Measurements from ENCODE around the gene CXCR5.

CXCR5 gene

DNA sequence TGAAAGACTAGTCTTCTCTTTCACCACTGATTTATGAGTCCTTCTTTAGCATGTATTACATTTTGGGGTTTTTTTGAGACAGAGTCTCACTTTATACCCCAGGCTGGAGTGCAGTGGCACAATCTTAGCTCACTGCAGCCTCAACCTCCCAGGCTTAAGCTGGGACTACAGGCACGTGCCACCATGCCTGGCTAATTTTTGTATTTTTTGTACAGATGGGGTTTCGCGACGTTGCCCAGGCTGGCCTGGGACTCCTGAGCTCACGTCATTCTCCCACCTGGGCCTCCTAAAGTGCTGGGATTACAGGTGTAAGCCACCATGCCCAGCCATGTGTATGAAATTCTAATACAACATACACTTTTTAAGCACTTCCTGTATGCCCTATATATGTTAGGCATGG is 26.3 kb upstream of the CXCR5 start:
- no peak overlapping the region for H3K4me3 ChIP-seq (ENCODE audit: low read depth, low read length)
- TF ChIP-seq, protein P1, sequence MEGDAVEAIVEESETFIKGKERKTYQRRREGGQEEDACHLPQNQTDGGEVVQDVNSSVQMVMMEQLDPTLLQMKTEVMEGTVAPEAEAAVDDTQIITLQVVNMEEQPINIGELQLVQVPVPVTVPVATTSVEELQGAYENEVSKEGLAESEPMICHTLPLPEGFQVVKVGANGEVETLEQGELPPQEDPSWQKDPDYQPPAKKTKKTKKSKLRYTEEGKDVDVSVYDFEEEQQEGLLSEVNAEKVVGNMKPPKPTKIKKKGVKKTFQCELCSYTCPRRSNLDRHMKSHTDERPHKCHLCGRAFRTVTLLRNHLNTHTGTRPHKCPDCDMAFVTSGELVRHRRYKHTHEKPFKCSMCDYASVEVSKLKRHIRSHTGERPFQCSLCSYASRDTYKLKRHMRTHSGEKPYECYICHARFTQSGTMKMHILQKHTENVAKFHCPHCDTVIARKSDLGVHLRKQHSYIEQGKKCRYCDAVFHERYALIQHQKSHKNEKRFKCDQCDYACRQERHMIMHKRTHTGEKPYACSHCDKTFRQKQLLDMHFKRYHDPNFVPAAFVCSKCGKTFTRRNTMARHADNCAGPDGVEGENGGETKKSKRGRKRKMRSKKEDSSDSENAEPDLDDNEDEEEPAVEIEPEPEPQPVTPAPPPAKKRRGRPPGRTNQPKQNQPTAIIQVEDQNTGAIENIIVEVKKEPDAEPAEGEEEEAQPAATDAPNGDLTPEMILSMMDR (IDR thresholded peaks at IDR 0.05; ENCODE audit: borderline replicate concordance, insufficient read depth, low read depth, low read length): no peak

DNA sequence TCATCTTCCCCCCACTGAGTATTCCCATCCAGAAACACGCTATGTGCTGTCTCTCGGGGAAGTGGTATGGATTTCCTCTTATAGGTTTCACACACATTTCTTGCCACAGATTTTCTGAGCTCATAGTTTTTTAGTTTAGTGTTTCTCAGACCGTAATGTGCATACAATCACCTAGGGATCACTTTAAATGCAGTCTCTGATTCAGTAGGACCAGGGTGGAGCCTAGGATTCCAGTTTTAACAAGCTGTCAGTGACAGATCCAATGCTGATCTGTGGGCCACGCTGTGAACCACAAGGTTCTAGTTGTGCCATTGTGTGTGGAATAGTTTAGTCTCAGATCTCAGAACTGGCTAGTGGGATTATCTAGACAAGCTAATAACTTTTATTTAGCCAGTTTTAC is 23.7 kb upstream of the CXCR5 start:
- TF ChIP-seq, protein P1 (IDR thresholded peaks at IDR 0.05; ENCODE audit: borderline replicate concordance, insufficient read depth, low read depth, low read length): no peak
- no peak overlapping the region for H3K4me3 ChIP-seq (ENCODE audit: low read depth, low read length)

DNA sequence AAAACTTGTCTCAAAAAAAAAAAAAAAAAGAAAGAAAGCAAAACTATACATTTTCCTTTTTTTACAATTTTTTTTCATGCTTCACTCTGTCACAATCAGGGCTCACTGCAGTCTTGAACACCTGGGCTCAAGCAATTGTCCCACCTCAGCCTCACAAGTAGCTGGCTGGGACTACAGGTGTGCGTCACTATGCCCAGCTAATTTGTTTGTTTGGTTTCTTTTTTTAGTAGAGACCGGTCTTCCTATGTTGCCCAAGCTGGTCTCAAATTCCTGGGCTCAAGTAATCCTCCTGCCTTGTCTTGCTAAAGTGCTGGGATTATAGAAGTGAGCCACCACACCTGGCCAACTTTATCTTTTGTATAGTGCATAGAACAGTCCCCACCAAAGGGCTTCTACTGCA is 15.0 kb upstream of the CXCR5 start:
- H3K4me3 ChIP-seq (ENCODE audit: low read depth, low read length): no peak overlapping the region
- TF ChIP-seq, protein P1 (IDR thresholded peaks at IDR 0.05; ENCODE audit: borderline replicate concordance, insufficient read depth, low read depth, low read length): no peak

DNA sequence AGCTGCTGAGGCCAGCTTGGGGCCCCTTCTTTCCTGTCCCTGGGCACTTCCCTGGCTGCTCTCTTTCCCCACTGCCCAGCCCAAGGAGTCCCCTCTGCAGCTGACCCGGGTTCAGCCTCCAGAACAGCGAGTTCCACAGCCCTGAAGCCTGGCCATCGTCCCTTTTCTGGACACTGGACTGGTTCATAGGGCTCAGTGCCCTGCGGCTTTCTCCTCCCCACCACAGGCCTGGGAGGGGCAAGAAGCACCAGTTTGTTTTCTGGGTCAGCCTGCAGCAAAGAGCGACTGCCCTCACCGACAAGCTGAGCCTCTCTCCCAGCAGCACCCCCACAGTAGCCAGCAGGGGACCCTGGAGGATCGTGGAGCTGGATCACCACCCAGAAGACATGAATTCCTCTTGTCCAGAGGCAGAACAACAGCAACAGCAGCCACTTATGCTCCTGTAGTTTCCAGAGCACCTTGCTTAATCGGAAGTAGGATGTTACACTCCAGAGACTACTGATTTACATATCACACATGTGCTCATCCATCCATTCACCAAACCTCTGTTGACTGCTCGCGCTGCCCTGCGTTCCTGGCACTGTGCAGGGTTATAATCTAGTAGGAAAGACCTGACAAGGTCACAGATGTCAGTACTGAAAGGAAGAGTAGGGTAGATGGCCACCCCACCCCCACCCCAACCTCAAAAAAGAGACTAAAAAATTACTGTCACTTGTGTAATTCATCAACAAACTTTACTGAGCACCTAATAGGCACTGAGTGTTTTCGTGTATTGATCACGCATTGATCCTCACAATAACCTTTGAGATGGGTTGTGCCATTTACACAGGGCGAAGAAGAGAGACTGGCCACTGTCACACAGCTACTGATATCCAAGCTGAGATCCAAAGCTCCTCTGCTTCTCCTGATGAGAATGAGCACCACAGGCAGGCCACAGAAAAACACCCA is 13.0 kb upstream of the CXCR5 start:
- TF ChIP-seq, protein P1 (IDR thresholded peaks at IDR 0.05; ENCODE audit: borderline replicate concordance, insufficient read depth, low read depth, low read length): no peak
- H3K4me3 ChIP-seq (ENCODE audit: low read depth, low read length): no peak overlapping the region

DNA sequence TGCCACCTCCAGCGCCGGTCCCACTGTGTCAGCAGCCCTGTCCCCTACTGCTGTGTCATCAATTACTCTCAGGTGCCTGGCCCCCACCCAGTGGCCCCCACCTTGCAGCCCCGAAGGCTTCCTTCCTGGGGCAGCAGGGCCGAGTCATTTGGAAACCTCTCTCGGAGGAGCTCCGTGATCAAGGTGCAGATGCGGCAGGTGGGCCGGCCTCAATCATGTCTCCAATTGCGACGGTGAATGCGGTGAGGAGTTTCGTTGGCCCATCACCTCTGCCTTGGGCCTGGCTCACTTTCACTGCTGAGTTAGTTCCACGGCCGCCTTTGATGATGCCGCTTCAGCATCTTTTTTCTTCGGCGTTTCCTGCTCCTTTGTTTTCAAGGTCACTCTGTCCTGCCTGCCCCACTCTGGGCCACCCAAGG is 11.3 kb upstream of the CXCR5 start:
- TF ChIP-seq, protein P1 (IDR thresholded peaks at IDR 0.05; ENCODE audit: borderline replicate concordance, insufficient read depth, low read depth, low read length): no peak
- H3K4me3 ChIP-seq (ENCODE audit: low read depth, low read length): no peak overlapping the region

DNA sequence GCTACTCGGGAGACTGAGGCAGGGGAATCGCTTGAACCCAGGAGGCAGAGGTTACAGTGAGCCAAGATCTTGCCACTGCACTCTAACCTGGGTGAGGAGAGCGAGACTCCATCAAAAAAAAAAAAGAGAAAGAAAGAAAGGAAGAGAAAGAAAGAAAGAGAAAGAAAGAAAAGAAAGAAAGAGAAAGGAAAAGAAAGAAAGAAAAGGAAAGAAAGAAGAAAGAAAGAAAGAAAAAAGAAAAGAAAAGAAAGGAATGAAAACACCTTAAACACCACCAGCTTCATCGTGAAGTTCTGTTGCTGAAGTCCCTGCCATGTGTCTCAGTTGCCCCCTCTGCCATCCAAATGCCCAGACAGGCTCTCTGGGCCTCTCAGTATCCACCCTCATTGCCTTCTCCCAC is 9.9 kb upstream of the CXCR5 start:
- no peak overlapping the region for H3K4me3 ChIP-seq (ENCODE audit: low read depth, low read length)
- TF ChIP-seq, protein P1 (IDR thresholded peaks at IDR 0.05; ENCODE audit: borderline replicate concordance, insufficient read depth, low read depth, low read length): no peak

DNA sequence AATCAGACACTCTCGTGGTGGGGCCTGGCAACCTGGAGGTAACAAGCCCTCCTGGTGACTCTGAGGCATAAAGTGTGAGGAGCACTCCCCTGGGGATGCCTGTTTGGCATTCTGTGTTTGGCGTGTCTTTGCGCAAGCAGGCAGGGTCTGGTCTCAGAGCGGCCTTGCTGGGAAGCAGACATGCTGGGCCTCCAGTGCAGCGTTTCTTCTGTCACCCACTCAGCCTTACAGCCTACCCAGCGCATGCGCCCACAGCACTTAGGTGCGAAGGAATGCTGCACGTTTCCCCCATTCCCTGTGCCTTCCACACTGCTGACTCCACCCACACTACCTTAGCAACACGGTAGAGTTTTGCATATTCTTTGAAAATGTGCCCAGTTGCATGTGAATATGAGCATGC is 7.4 kb upstream of the CXCR5 start:
- TF ChIP-seq, protein P1 (IDR thresholded peaks at IDR 0.05; ENCODE audit: borderline replicate concordance, insufficient read depth, low read depth, low read length): no peak
- H3K4me3 ChIP-seq (ENCODE audit: low read depth, low read length): no peak overlapping the region

Measured in GM12875 (cell line).